NB4 (cell line): Measurements from ENCODE around the gene DCAF17.

Experiments
- DNase-seq: peaks from one replicate; pipeline ENCODE4 v3.0.0; 2010; ENCODE audit warnings: low read depth
- H3K4me3 ChIP-seq: one replicate; pipeline ENCODE4 v1.5.1; 2011; ENCODE audit warnings: mild to moderate bottlenecking, low read depth, low read length, moderate library complexity
- CTCF ChIP-seq: IDR thresholded peaks from one replicate; pipeline ENCODE4 v1.5.1; 2012; ENCODE audit warnings: low read depth, low read length
- MAX ChIP-seq: IDR thresholded peaks from 2 replicates; pipeline ENCODE4 v1.6.1; 2011; ENCODE audit warnings: low read depth, low read length
- MYC ChIP-seq: IDR thresholded peaks from 2 replicates; pipeline ENCODE4 v1.6.1; 2011; ENCODE audit warnings: low read depth, low read length
- POLR2A ChIP-seq: IDR thresholded peaks from 2 replicates; pipeline ENCODE4 v1.6.1; 2011; ENCODE audit warnings: mild to moderate bottlenecking; ENCODE audit not compliant: insufficient read length; ENCODE audit errors: extremely low read depth

The DCAF17 gene

GRCh38 chr2:171475979-171476378 is 42.0 kb downstream of the DCAF17 start:
- no peak for TF ChIP-seq MYC
- no peak for DNase-seq
- H3K4me3 ChIP-seq: no peak overlapping the region

GRCh38 chr2:171478345-171478744 is 44.3 kb downstream of the DCAF17 start:
- no peak for DNase-seq
- TF ChIP-seq CTCF (no peak), MYC (no peak), MAX (no peak), POLR2A (no peak)
- no peak overlapping the region for H3K4me3 ChIP-seq

GRCh38 chr2:171479154-171479814 is 45.3 kb downstream of the DCAF17 start:
- H3K4me3 ChIP-seq: no peak overlapping the region
- DNase-seq: no peak
- TF ChIP-seq CTCF: no peak
- TF ChIP-seq POLR2A: no peak
- TF ChIP-seq MAX: no peak
- TF ChIP-seq MYC: no peak

DNA sequence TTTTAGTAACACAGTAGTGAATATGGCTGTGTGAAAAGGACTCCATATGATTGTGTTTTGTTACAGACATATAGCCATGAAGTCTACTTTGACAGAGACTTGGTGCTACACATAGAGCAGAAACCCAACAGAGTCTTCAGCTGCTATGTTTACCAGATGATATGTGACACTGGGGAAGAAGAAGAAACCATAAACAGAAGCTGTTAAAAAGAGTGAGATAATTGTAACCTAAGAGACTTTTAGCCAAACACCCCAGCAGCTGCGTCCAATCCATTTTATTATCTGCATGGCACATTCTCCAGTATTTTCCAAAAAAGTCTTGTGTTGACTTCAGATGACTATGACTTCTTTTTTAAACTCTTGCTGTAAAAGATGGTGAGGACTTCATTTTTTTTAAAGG is 46.9 kb downstream of the DCAF17 start:
- DNase-seq: no peak
- TF ChIP-seq MAX (no peak), POLR2A (no peak), CTCF (no peak), MYC (no peak)
- H3K4me3 ChIP-seq: no peak overlapping the region

DNA sequence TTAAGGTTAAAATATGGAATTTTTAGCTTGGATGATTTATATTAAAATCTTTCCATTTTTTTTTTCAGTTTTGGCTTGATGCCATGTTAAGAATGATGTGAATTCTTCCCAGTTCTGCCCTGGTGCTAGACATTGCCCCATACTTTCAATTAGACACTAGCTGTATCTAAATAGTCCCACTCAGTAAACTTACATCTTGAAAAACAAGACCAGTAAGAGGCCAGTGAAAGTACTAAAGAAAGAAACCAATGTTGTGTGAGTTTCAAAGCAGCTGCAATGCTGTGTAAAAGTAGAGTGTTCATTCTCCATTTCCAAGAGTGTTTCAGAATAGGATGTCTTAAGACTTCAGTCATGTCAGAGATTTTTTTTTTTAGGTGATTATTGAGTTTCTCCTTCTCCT is 48.3 kb downstream of the DCAF17 start:
- TF ChIP-seq CTCF: no peak
- TF ChIP-seq MAX: no peak
- no peak for TF ChIP-seq POLR2A
- TF ChIP-seq MYC: no peak
- DNase-seq: no peak
- no peak overlapping the region for H3K4me3 ChIP-seq

- DNase-seq: no peak
- TF ChIP-seq MAX: no peak
- TF ChIP-seq POLR2A: no peak
- TF ChIP-seq MYC: no peak
- TF ChIP-seq CTCF: no peak
- no peak overlapping the region for H3K4me3 ChIP-seq
Measured at GRCh38 chr2:171482877-171483276, 48.9 kb downstream of the DCAF17 start.
